Mesendoderm (in vitro differentiated cells): Measurements from ENCODE around the gene ACCSL.
A peak's percentile ranks its signal among the peaks of the same experiment; 100 is the strongest.

Experiments
- DNase-seq: peaks from one replicate; pipeline ENCODE4 v3.0.0; 2013
- H2AK5ac ChIP-seq: 2 replicates; pipeline ENCODE4 v1.6.1; 2013; ENCODE audit warnings: low read length, inconsistent platforms
- H2BK120ac ChIP-seq: 2 replicates; pipeline ENCODE4 v1.6.1; 2013; ENCODE audit warnings: low read depth, mild to moderate bottlenecking, low read length, moderate library complexity, mixed read lengths
- H2BK15ac ChIP-seq: replicated peaks from 2 replicates; pipeline ENCODE4 v1.6.1; 2013; ENCODE audit warnings: low read depth, mild to moderate bottlenecking, moderate library complexity
- H2BK5ac ChIP-seq: 2 replicates; pipeline ENCODE4 v1.6.1; 2013; ENCODE audit warnings: low read length, inconsistent platforms
- H3K18ac ChIP-seq: 2 replicates; pipeline ENCODE4 v1.6.1; 2013; ENCODE audit warnings: mild to moderate bottlenecking, low read length, mixed read lengths
- H3K23ac ChIP-seq: one replicate; pipeline ENCODE4 v1.6.1; 2013; ENCODE audit warnings: low read length
- H3K27ac ChIP-seq: 2 replicates; pipeline ENCODE4 v1.5.1; 2013; ENCODE audit warnings: low read depth, mild to moderate bottlenecking, inconsistent platforms, low read length, moderate library complexity
- H3K27me3 ChIP-seq: 2 replicates; pipeline ENCODE4 v1.6.1; 2013; ENCODE audit warnings: low read length, control low read depth, mild to moderate bottlenecking, inconsistent platforms; ENCODE audit not compliant: insufficient read depth, poor library complexity
- H3K36me3 ChIP-seq: 2 replicates; pipeline ENCODE4 v1.6.1; 2013; ENCODE audit warnings: low read length, inconsistent platforms; ENCODE audit not compliant: control insufficient read depth, insufficient read depth
- H3K4ac ChIP-seq: one replicate; pipeline ENCODE4 v1.6.1; 2013; ENCODE audit warnings: low read depth, mild to moderate bottlenecking, low read length, moderate library complexity
- H3K4me1 ChIP-seq: 2 replicates; pipeline ENCODE4 v1.6.1; 2013; ENCODE audit warnings: low read depth, low read length, inconsistent platforms; ENCODE audit not compliant: control insufficient read depth
- H3K4me2 ChIP-seq: 2 replicates; pipeline ENCODE4 v1.6.1; 2013; ENCODE audit warnings: low read length
- H3K4me3 ChIP-seq: 2 replicates; pipeline ENCODE4 v1.5.1; 2013; ENCODE audit warnings: mild to moderate bottlenecking, low read length
- H3K56ac ChIP-seq: one replicate; pipeline ENCODE4 v1.6.1; 2013; ENCODE audit warnings: low read length
- H3K79me1 ChIP-seq: 2 replicates; pipeline ENCODE4 v1.6.1; 2013; ENCODE audit warnings: low read length, inconsistent platforms
- H3K79me2 ChIP-seq: 2 replicates; pipeline ENCODE4 v1.6.1; 2013; ENCODE audit warnings: mild to moderate bottlenecking, low read length; ENCODE audit not compliant: control insufficient read depth, insufficient read depth
- H3K9ac ChIP-seq: 2 replicates; pipeline ENCODE4 v1.6.1; 2013; ENCODE audit warnings: low read length, inconsistent platforms
- H4K5ac ChIP-seq: one replicate; pipeline ENCODE4 v1.6.1; 2013; ENCODE audit warnings: low read length
- H4K8ac ChIP-seq: one replicate; pipeline ENCODE4 v1.6.1; 2013; ENCODE audit warnings: low read depth, mild to moderate bottlenecking, control low read depth, low read length, moderate library complexity
- WGBS: extraction: QIAGEN DNeasy Blood & Tissue Kit; methylation state at CpG from one replicate; pipeline ENCODE4 v1.1.7; 2013; ENCODE audit warnings: low lambda C conversion rate, missing lambda C conversion rate; ENCODE audit not compliant: insufficient coverage; ENCODE audit errors: extremely low coverage; 5-methylcytosine and 5-hydroxymethylcytosine counted together

ACCSL gene

DNA sequence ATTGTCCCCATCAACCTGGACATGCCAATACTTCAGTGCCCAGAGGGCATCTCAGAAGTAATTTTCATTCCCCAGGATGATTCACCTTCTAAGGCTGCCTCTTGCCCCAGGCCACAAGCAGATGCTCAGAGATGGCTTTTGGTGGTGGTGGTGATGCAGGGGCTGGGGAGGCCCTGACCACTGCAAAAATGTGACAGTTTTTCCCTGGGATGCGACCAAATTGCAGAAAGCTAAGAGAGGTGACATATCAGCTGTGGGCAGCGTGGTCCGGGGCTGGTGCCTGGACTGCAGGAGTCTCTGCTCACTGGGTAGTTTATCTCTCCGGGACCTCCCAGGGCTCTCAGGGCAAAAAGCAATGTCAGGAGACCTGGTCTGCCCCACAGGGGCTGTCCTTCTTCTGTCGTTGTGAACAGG lies 39.7 kb upstream of the ACCSL start:
- no peak overlapping the region for H2AK5ac ChIP-seq
- no peaks in the 10 kb centered on the region for H3K4me1 ChIP-seq
- no peak overlapping the region for H3K9ac ChIP-seq
- H3K4ac ChIP-seq: no peak overlapping the region
- no peak overlapping the region for H3K4me3 ChIP-seq
- no peaks in the 10 kb centered on the region for H3K36me3 ChIP-seq
- H3K18ac ChIP-seq: no peak overlapping the region
- H2BK5ac ChIP-seq: no peak overlapping the region
- no peak overlapping the region for H2BK120ac ChIP-seq
- no peak overlapping the region for H4K8ac ChIP-seq
- no peak overlapping the region for H2BK15ac ChIP-seq
- WGBS: no CpG with 5 or more reads among the region's 5 CpGs
- H4K5ac ChIP-seq: no peak overlapping the region
- no peak overlapping the region for H3K56ac ChIP-seq
- no peaks in the 10 kb centered on the region for H3K79me1 ChIP-seq
- no peaks in the 10 kb centered on the region for H3K79me2 ChIP-seq
- peak; percentile 40 for DNase-seq
- no peak overlapping the region for H3K23ac ChIP-seq
- no peak overlapping the region for H3K27ac ChIP-seq
- no peak overlapping the region for H3K4me2 ChIP-seq
- H3K27me3 ChIP-seq: no peaks in the 10 kb centered on the region

DNA sequence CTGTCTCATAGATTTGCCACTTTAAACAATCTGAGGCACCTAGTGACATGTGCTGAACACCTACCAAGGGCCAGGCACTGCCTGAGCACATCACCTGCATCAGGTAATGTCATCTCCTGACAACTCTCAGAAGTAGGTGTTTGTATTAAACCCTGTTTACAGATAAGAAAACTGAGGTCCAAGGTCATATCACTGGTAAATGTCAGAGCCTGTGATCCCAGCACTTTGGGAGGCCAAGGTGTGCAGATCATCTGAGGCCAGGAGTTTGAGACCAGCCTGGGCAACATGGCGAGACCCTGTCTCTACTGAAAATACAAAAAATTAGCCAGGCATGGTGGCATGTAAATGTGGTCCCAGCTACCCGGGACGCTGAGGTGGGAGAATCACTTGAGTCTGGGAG lies 39.1 kb upstream of the ACCSL start:
- Histone ChIP-seq H3K27ac (no peak overlapping the region), H3K4me2 (no peak overlapping the region), H2BK5ac (no peak overlapping the region), H4K8ac (no peak overlapping the region), H2BK15ac (no peak overlapping the region), H3K9ac (no peak overlapping the region), H3K79me1 (no peaks in the 10 kb centered on the region), H2BK120ac (no peak overlapping the region), H3K27me3 (no peaks in the 10 kb centered on the region), H4K5ac (no peak overlapping the region), H3K4me3 (no peak overlapping the region), H3K79me2 (no peaks in the 10 kb centered on the region), H3K56ac (no peak overlapping the region), H3K18ac (no peak overlapping the region), H3K4ac (no peak overlapping the region), H3K4me1 (no peaks in the 10 kb centered on the region), H3K36me3 (no peaks in the 10 kb centered on the region), H2AK5ac (no peak overlapping the region), H3K23ac (no peak overlapping the region)
- no peak for DNase-seq
- WGBS: no CpG with 5 or more reads among the region's 3 CpGs

DNA sequence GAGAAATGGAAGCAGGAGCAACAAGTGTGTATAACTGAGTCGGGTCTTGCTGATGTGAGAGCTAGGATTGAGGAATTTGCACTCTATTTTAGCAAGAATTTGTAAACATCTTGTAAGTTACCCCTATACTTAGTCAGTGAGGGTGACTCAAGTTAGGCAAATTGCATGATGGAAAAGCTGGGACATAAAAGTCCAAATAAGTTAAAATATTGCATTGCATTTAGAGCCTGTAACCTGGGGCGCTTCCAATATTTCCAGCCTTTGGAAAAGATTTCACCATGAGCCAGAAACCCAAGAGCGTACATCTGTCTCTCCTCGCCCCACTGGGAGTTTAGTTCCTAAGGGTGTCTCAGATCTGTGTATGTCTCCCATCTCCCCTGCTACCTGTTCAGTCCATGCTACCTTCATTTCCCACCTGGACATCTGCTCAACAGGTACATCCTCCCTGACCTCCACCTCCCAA lies 37.0 kb upstream of the ACCSL start:
- H3K27me3 ChIP-seq: no peaks in the 10 kb centered on the region
- H3K27ac ChIP-seq: no peak overlapping the region
- H4K8ac ChIP-seq: no peak overlapping the region
- no CpG with 5 or more reads among the region's 4 CpGs for WGBS
- H3K79me2 ChIP-seq: no peaks in the 10 kb centered on the region
- H3K18ac ChIP-seq: no peak overlapping the region
- no peak overlapping the region for H3K4ac ChIP-seq
- H2BK5ac ChIP-seq: no peak overlapping the region
- H4K5ac ChIP-seq: no peak overlapping the region
- no peak overlapping the region for H3K56ac ChIP-seq
- no peaks in the 10 kb centered on the region for H3K4me1 ChIP-seq
- no peak overlapping the region for H3K4me2 ChIP-seq
- H3K36me3 ChIP-seq: no peaks in the 10 kb centered on the region
- no peak overlapping the region for H3K4me3 ChIP-seq
- H2BK15ac ChIP-seq: no peak overlapping the region
- H2AK5ac ChIP-seq: no peak overlapping the region
- no peaks in the 10 kb centered on the region for H3K79me1 ChIP-seq
- no peak overlapping the region for H3K23ac ChIP-seq
- no peak for DNase-seq
- H2BK120ac ChIP-seq: no peak overlapping the region
- no peak overlapping the region for H3K9ac ChIP-seq

- no peak overlapping the region for H3K23ac ChIP-seq
- H3K27me3 ChIP-seq: no peaks in the 10 kb centered on the region
- no peak overlapping the region for H4K5ac ChIP-seq
- H2BK5ac ChIP-seq: no peak overlapping the region
- no peak overlapping the region for H3K4me2 ChIP-seq
- H3K9ac ChIP-seq: no peak overlapping the region
- H3K79me2 ChIP-seq: no peaks in the 10 kb centered on the region
- H2BK120ac ChIP-seq: no peak overlapping the region
- no peak overlapping the region for H3K4me3 ChIP-seq
- no peak for DNase-seq
- no peak overlapping the region for H3K56ac ChIP-seq
- no peaks in the 10 kb centered on the region for H3K79me1 ChIP-seq
- H3K27ac ChIP-seq: no peak overlapping the region
- H4K8ac ChIP-seq: no peak overlapping the region
- H2BK15ac ChIP-seq: no peak overlapping the region
- no peak overlapping the region for H2AK5ac ChIP-seq
- no peak overlapping the region for H3K18ac ChIP-seq
- H3K4ac ChIP-seq: no peak overlapping the region
- no peaks in the 10 kb centered on the region for H3K4me1 ChIP-seq
- WGBS: no CpG with 5 or more reads among the region's 1 CpG
- H3K36me3 ChIP-seq: no peaks in the 10 kb centered on the region
Observed at GRCh38 chr11:44011797-44012196, 36.0 kb upstream of the ACCSL start.

DNA sequence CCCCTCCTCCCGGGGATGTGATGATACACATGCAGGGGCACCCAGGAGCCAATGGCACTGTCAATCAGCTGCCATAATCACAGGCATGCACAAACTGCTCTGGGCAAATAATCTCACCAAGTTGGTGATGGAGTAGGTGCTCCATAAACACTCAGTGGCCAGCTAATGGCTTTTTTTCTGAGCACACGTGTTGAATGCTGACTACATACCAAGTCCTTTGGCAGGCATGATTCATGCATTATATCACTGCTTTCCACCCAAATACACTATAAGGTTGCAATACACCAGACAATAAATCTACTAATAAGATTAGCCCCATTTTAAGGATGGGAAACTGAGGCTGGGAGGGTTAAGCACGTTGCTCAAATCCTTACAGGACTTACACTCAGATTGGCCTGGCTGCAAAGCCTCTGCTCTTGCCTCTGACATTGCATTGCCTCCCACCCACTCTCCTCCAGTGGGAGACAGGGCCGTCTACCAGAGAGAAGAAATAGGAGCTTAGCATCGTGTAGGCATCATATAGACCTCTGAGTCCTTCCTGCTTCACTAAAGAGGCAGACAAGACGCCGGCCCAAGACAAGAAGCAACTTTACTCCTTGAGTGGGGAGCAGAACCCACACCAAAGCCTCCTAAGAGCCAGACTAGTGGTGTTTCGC lies 32.7 kb upstream of the ACCSL start:
- Histone ChIP-seq H2BK120ac (no peak overlapping the region), H3K36me3 (no peaks in the 10 kb centered on the region), H4K8ac (no peak overlapping the region), H3K27me3 (no peaks in the 10 kb centered on the region), H2BK15ac (no peak overlapping the region), H4K5ac (no peak overlapping the region), H3K18ac (no peak overlapping the region), H3K79me2 (no peaks in the 10 kb centered on the region), H3K56ac (no peak overlapping the region), H3K4me3 (no peak overlapping the region), H3K79me1 (no peaks in the 10 kb centered on the region), H3K27ac (no peak overlapping the region), H3K4me1 (no peaks in the 10 kb centered on the region), H3K23ac (no peak overlapping the region), H3K9ac (no peak overlapping the region), H3K4ac (no peak overlapping the region), H2BK5ac (no peak overlapping the region), H2AK5ac (no peak overlapping the region), H3K4me2 (no peak overlapping the region)
- WGBS: no CpG with 5 or more reads among the region's 8 CpGs
- no peak for DNase-seq

- Histone ChIP-seq H3K79me1 (no peaks in the 10 kb centered on the region), H3K4me1 (no peaks in the 10 kb centered on the region), H2AK5ac (no peak overlapping the region), H2BK15ac (no peak overlapping the region), H3K4me2 (no peak overlapping the region), H3K56ac (no peak overlapping the region), H3K79me2 (no peaks in the 10 kb centered on the region), H3K18ac (no peak overlapping the region), H2BK120ac (no peak overlapping the region), H3K4ac (no peak overlapping the region), H2BK5ac (no peak overlapping the region), H3K27me3 (no peaks in the 10 kb centered on the region), H4K5ac (no peak overlapping the region), H3K27ac (no peak overlapping the region), H3K9ac (no peak overlapping the region), H4K8ac (no peak overlapping the region), H3K23ac (no peak overlapping the region), H3K36me3 (no peaks in the 10 kb centered on the region), H3K4me3 (no peak overlapping the region)
- WGBS: no CpG with 5 or more reads among the region's 3 CpGs
- DNase-seq: no peak
Observed at GRCh38 chr11:44015624-44016007, 32.2 kb upstream of the ACCSL start.
